ENCODE data around the gene ANKRD11.

Gene ANKRD11

DNA sequence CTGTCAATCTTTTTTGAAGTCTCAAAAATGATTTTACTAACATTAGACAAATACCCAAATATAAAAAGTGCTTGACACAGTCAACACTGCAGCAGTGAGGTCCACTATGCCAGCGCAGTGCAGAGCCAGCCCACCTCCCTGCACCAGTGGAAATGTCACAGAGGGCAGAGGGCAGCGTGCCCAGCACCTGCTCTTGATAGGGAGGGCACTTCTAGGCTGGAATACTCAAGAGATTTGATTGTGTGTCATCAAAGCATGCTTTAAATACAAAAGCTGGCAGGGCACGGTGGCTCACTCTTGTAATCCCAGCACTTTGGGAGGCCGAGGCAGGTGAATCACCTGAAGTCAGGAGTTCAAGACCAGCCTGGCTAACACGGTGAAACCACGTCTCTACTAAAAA lies 136.0 kb downstream of the ANKRD11 start:
- H3K4me3 ChIP-seq (IDR thresholded peaks at IDR 0.05; ENCODE audit: insufficient read depth, low read depth, low read length) = no peak overlapping the region
- peaks cover 100% of the 10 kb centered on the region for H3K79me2 ChIP-seq (ENCODE audit: insufficient read depth, low read depth)
- no peak overlapping the region for H3K4me2 ChIP-seq
- peaks cover 36% of the 10 kb centered on the region for H3K4me1 ChIP-seq (ENCODE audit: low read depth, poor library complexity, severe bottlenecking)
- no peaks in the 10 kb centered on the region for H3K36me3 ChIP-seq (ENCODE audit: insufficient read depth)
- H2AFZ ChIP-seq (ENCODE audit: low read depth) = no peak overlapping the region
- no peaks in the 10 kb centered on the region for H3K27me3 ChIP-seq (ENCODE audit: insufficient read depth, low read depth)
- H3K9ac ChIP-seq = no peak overlapping the region
- H3K27ac ChIP-seq = no peak overlapping the region
- TF ChIP-seq, protein P1, sequence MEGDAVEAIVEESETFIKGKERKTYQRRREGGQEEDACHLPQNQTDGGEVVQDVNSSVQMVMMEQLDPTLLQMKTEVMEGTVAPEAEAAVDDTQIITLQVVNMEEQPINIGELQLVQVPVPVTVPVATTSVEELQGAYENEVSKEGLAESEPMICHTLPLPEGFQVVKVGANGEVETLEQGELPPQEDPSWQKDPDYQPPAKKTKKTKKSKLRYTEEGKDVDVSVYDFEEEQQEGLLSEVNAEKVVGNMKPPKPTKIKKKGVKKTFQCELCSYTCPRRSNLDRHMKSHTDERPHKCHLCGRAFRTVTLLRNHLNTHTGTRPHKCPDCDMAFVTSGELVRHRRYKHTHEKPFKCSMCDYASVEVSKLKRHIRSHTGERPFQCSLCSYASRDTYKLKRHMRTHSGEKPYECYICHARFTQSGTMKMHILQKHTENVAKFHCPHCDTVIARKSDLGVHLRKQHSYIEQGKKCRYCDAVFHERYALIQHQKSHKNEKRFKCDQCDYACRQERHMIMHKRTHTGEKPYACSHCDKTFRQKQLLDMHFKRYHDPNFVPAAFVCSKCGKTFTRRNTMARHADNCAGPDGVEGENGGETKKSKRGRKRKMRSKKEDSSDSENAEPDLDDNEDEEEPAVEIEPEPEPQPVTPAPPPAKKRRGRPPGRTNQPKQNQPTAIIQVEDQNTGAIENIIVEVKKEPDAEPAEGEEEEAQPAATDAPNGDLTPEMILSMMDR (conservative IDR thresholded peaks at IDR 0.05; ENCODE audit: low read depth, low read length) = no peak
- H4K20me1 ChIP-seq (ENCODE audit: insufficient read depth) = peaks cover 76% of the 10 kb centered on the region

DNA sequence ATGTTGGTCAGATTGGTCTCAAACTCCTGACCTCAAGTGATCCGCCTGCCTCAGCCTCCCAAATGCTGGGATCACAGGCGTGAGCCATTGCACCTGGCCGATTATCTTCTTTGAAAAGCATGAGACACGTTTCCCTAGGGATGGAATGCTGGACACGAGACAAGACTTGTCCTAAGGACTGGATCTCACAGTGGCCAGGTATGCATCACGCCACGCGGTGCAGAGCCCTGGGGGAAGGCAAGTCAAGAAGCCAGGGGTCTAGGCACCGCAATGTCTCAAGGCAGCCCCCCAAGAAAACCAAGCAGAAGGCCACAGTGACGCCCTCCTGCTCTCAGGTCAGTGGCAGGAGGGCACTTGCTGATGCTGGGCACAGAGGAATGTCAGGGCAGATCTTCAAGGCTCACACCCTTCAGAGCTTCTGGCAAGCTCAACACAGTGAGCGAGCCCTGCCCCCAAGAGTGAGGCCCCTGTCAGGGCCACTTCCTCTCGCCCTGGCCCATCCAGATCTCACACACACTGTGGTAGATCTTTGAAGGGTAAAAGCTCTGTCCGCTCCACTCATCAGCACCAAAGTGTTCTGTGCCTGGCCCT lies 138.2 kb downstream of the ANKRD11 start:
- Histone ChIP-seq H3K36me3 (ENCODE audit: insufficient read depth) (no peaks in the 10 kb centered on the region), H3K9ac (no peak overlapping the region), H4K20me1 (ENCODE audit: insufficient read depth) (peaks cover 73% of the 10 kb centered on the region), H3K4me3 (IDR thresholded peaks at IDR 0.05; ENCODE audit: insufficient read depth, low read depth, low read length) (no peak overlapping the region), H3K4me2 (no peak overlapping the region), H3K27ac (no peak overlapping the region), H3K4me1 (ENCODE audit: low read depth, poor library complexity, severe bottlenecking) (peaks cover 26% of the 10 kb centered on the region), H2AFZ (ENCODE audit: low read depth) (no peak overlapping the region), H3K79me2 (ENCODE audit: insufficient read depth, low read depth) (peaks cover 100% of the 10 kb centered on the region), H3K27me3 (ENCODE audit: insufficient read depth, low read depth) (no peaks in the 10 kb centered on the region)
- TF ChIP-seq, protein P1 (conservative IDR thresholded peaks at IDR 0.05; ENCODE audit: low read depth, low read length) = no peak

DNA sequence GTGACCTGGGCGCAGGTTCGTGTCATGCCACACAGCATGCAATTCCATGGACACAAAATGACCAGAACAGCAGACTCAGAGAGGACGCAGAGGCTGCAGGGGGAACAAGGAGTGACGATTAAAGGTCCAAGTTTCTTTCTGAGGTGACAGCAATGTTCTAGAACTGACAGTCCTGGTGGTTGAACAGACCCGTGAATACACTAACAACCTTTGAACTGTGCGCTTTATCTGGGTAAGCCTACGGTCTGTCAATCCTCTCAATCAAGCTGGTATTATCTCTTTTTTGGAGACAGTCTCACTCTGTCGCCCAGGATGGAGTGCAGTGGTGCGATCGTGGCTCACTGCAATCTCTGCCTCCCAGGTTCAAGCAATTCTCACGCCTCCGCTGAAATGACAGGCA lies 138.7 kb downstream of the ANKRD11 start:
- Histone ChIP-seq H3K36me3 (ENCODE audit: insufficient read depth) (no peaks in the 10 kb centered on the region), H3K9ac (no peak overlapping the region), H3K79me2 (ENCODE audit: insufficient read depth, low read depth) (peaks cover 100% of the 10 kb centered on the region), H3K27ac (no peak overlapping the region), H3K4me2 (no peak overlapping the region), H4K20me1 (ENCODE audit: insufficient read depth) (peaks cover 75% of the 10 kb centered on the region), H3K4me1 (ENCODE audit: low read depth, poor library complexity, severe bottlenecking) (peaks cover 26% of the 10 kb centered on the region), H2AFZ (ENCODE audit: low read depth) (no peak overlapping the region), H3K4me3 (IDR thresholded peaks at IDR 0.05; ENCODE audit: insufficient read depth, low read depth, low read length) (no peak overlapping the region), H3K27me3 (ENCODE audit: insufficient read depth, low read depth) (no peaks in the 10 kb centered on the region)
- TF ChIP-seq, protein P1 (conservative IDR thresholded peaks at IDR 0.05; ENCODE audit: low read depth, low read length) = no peak

DNA sequence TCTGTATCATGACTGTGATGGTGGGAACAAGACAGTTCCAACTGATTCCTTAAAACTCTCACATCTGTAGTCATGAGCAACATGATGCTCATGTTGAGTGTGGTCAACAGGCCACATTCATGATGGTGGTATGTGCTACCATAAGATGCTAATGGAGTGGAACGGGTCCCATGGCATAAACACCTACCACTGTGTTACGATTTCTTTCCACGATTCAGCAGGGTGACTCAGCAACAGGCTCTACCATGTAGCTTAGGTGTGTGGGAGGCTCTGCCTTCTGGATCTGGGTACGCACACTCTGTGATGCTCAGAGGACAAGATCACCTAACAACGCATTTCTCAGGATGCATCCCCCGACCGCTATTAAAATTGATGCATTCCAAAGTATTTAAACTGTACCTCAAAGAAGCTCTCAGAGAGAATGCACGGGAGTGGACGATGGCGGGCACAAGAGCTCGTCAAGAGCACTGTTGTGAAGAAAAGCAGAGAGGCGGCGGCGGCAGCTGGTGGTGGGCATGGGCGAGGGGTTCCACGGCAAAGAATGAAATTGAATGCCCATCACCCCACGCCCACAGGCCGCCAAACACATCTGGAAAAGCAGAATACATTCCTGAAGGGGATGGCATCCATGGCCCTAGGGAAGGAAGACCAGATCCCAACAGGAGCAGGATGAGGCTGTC lies 139.5 kb downstream of the ANKRD11 start:
- Histone ChIP-seq H2AFZ (ENCODE audit: low read depth) (no peak overlapping the region), H3K4me1 (ENCODE audit: low read depth, poor library complexity, severe bottlenecking) (peaks cover 26% of the 10 kb centered on the region)

More for the DNA sequence above, 139.5 kb downstream of the ANKRD11 start:
- H3K36me3 ChIP-seq (ENCODE audit: insufficient read depth) = no peaks in the 10 kb centered on the region
- no peak overlapping the region for H3K9ac ChIP-seq
- H3K4me3 ChIP-seq (IDR thresholded peaks at IDR 0.05; ENCODE audit: insufficient read depth, low read depth, low read length) = no peak overlapping the region
- H3K79me2 ChIP-seq (ENCODE audit: insufficient read depth, low read depth) = peaks cover 100% of the 10 kb centered on the region
- no peaks in the 10 kb centered on the region for H3K27me3 ChIP-seq (ENCODE audit: insufficient read depth, low read depth)
- H4K20me1 ChIP-seq (ENCODE audit: insufficient read depth) = peaks cover 79% of the 10 kb centered on the region
- TF ChIP-seq, protein P1 (conservative IDR thresholded peaks at IDR 0.05; ENCODE audit: low read depth, low read length) = no peak
- no peak overlapping the region for H3K27ac ChIP-seq
- no peak overlapping the region for H3K4me2 ChIP-seq

Measured in KMS-11 (cell line).